Dedifferentiated amniotic fluid mesenchymal stem cell (primary cell): ENCODE results near the gene FKBP2.

ENCODE experiments used
- DNase-seq: peaks from one replicate; pipeline ENCODE4 v3.0.0-alpha.2; 2016; ENCODE audit errors: extremely low spot score

The FKBP2 gene

GRCh38 chr11:64240435-64241240 lies at the start of gene FKBP2:
Gene FKBP2, plus strand, starts transcription at chr11:64241095. Its CDS starts 1,293 bp downstream, at chr11:64242388.
- DNase-seq, result peak; percentile 92

- no peak for DNase-seq
These were observed 48.5 kb upstream of the FKBP2 start for GRCh38 chr11:64192434-64192833.

- DNase-seq, result no peak
These were observed 44.3 kb upstream of the FKBP2 start for GRCh38 chr11:64196626-64197025.

GRCh38 chr11:64198511-64198910 lies 42.4 kb upstream of the FKBP2 start:
- DNase-seq, result no peak

- no peak for DNase-seq
These were observed 39.4 kb upstream of the FKBP2 start for GRCh38 chr11:64201543-64201942.

- no peak for DNase-seq
These were observed 37.9 kb upstream of the FKBP2 start for GRCh38 chr11:64202992-64203391.

- no peak for DNase-seq
These were observed 37.3 kb upstream of the FKBP2 start for GRCh38 chr11:64203421-64204079.

GRCh38 chr11:64204080-64204440 lies 36.8 kb upstream of the FKBP2 start:
- DNase-seq, result no peak

GRCh38 chr11:64204464-64204989 lies 36.4 kb upstream of the FKBP2 start:
- DNase-seq, result peak; percentile 91

- no peak for DNase-seq
These were observed 34.2 kb upstream of the FKBP2 start, which contains the start of gene FERMT3 for GRCh38 chr11:64206457-64207255. Gene FERMT3, plus strand, starts transcription at chr11:64206721. Its CDS starts 644 bp downstream, at chr11:64207365.

- no peak for DNase-seq
These were observed 33.4 kb upstream of the FKBP2 start for GRCh38 chr11:64207256-64208085.

GRCh38 chr11:64208086-64208795 lies 32.7 kb upstream of the FKBP2 start:
- DNase-seq, result no peak

- DNase-seq, result no peak
These were observed 31.9 kb upstream of the FKBP2 start for GRCh38 chr11:64208796-64209562.

GRCh38 chr11:64209563-64209843 lies 31.4 kb upstream of the FKBP2 start:
- DNase-seq, result no peak

GRCh38 chr11:64210301-64211020 lies 30.4 kb upstream of the FKBP2 start:
- DNase-seq, result no peak

- no peak for DNase-seq
These were observed 29.6 kb upstream of the FKBP2 start for GRCh38 chr11:64211181-64211872.

GRCh38 chr11:64216879-64217278 lies 24.0 kb upstream of the FKBP2 start:
- DNase-seq, result no peak

- DNase-seq, result no peak
These were observed 22.1 kb upstream of the FKBP2 start for GRCh38 chr11:64218628-64219353.
